MV-4-11 (cell line): ENCODE results near the gene CAPN1.
"Not testable (repeated sequence)": the region's sequence is repeated elsewhere in the genome, so short reads cannot be mapped to it uniquely, and the experiment has no call there.

ENCODE experiments used
- DNase-seq: peaks from one replicate; lab custom pipeline; 2025; lab: John Stamatoyannopoulos, UW

Gene CAPN1

GRCh38 chr11:65160643-65161042 is 21.1 kb upstream of the CAPN1 start:
- DNase-seq: no peak

- DNase-seq: no peak
Observed at GRCh38 chr11:65163684-65164083, 18.0 kb upstream of the CAPN1 start.

GRCh38 chr11:65165410-65166317 is 16.1 kb upstream of the CAPN1 start:
- DNase-seq: no peak

- DNase-seq: no peak
Observed at GRCh38 chr11:65166893-65167292, 14.8 kb upstream of the CAPN1 start.

GRCh38 chr11:65167656-65168055 is 14.1 kb upstream of the CAPN1 start:
- DNase-seq: no peak

- peak; percentile 19 for DNase-seq
Observed at GRCh38 chr11:65169164-65169641, 12.5 kb upstream of the CAPN1 start.

- DNase-seq: no peak
Observed at GRCh38 chr11:65170058-65170534, 11.6 kb upstream of the CAPN1 start, which contains the start of gene SPDYC. Gene SPDYC (plus strand): TSS chr11:65170233. CDS start chr11:65171358, 1,125 bp downstream.

GRCh38 chr11:65172600-65172999 is 9.1 kb upstream of the CAPN1 start:
- no peak for DNase-seq

GRCh38 chr11:65174571-65175010 is 7.1 kb upstream of the CAPN1 start:
- not testable (repeated sequence) for DNase-seq

GRCh38 chr11:65180877-65181568 is 705 bp upstream of the CAPN1 start:
- DNase-seq: peak; percentile 20

GRCh38 chr11:65182258-65183170 is 786 bp downstream of the CAPN1 start:
- DNase-seq: no peak

- no peak for DNase-seq
Observed at GRCh38 chr11:65183201-65183891, 1.6 kb downstream of the CAPN1 start.

GRCh38 chr11:65184146-65184545 is 2.4 kb downstream of the CAPN1 start:
- no peak for DNase-seq

- DNase-seq: no peak
Observed at GRCh38 chr11:65185171-65185570, 3.4 kb downstream of the CAPN1 start.

GRCh38 chr11:65185869-65186341 is 4.2 kb downstream of the CAPN1 start:
- DNase-seq: no peak

GRCh38 chr11:65186701-65187100 is 5.0 kb downstream of the CAPN1 start:
- no peak for DNase-seq

- DNase-seq: no peak
Observed at GRCh38 chr11:65187146-65187675, 5.5 kb downstream of the CAPN1 start.

GRCh38 chr11:65187971-65188461 is 6.3 kb downstream of the CAPN1 start:
- no peak for DNase-seq

GRCh38 chr11:65188486-65188885 is 6.8 kb downstream of the CAPN1 start:
- DNase-seq: no peak

- no peak for DNase-seq
Observed at GRCh38 chr11:65189191-65189590, 7.5 kb downstream of the CAPN1 start.
